Skeletal muscle satellite cell (primary cell): ENCODE results near the gene PCED1B.

Experiments used
- H3K27me3 ChIP-seq: 2 replicates; pipeline ENCODE4 v1.7.0; 2013; ENCODE audit warnings: low read length; ENCODE audit not compliant: control insufficient read depth, insufficient read depth
- H3K36me3 ChIP-seq: 2 replicates; pipeline ENCODE4 v1.7.0; 2013; ENCODE audit warnings: mild to moderate bottlenecking, control low read depth, low read length; ENCODE audit not compliant: insufficient read depth
- H3K4me1 ChIP-seq: 2 replicates; pipeline ENCODE4 v1.7.0; 2013; ENCODE audit warnings: low read length; ENCODE audit not compliant: control insufficient read depth, insufficient read depth
- H3K4me2 ChIP-seq: 2 replicates; pipeline ENCODE4 v1.7.0; 2013; ENCODE audit warnings: mild to moderate bottlenecking, low read length
- H3K4me3 ChIP-seq: 2 replicates; pipeline ENCODE4 v1.7.0; 2013; ENCODE audit warnings: low read length
- H3K9ac ChIP-seq: 2 replicates; pipeline ENCODE4 v1.7.0; 2013; ENCODE audit warnings: mild to moderate bottlenecking, low read depth, low read length, moderate library complexity
- H3K9me3 ChIP-seq: replicated peaks from 2 replicates; pipeline ENCODE4 v1.7.0; 2013; ENCODE audit warnings: mild to moderate bottlenecking, control low read depth, low read length

Gene PCED1B

GRCh38 chr12:47264951-47265350 lies 185.5 kb downstream of the PCED1B start:
- H3K36me3 ChIP-seq: no peaks in the 10 kb centered on the region
- H3K4me3 ChIP-seq: no peak overlapping the region
- H3K9me3 ChIP-seq: no peaks in the 10 kb centered on the region
- H3K4me1 ChIP-seq: peaks cover 19% of the 10 kb centered on the region
- H3K27me3 ChIP-seq: no peaks in the 10 kb centered on the region
- no peak overlapping the region for H3K9ac ChIP-seq
- H3K4me2 ChIP-seq: no peak overlapping the region

DNA sequence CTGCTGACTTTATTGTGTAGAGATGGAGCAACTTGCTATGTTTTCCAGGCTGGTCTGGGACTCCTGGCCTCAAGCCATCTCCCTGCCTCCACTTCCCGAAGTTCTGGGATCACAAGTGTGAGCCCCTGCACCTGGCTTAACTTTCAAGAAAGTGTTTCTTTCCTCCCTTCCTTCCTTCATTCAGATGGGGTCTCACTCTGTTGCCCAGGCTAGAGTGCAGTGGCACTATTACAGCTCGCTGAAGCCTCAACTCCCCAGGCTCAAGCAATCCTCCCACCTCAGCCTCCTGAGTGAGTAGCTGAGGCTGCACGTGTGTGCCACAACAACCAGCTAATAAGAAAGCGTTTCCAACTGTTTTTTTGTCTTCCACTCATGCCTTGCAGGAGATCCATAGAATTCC lies 186.0 kb downstream of the PCED1B start:
- no peaks in the 10 kb centered on the region for H3K27me3 ChIP-seq
- H3K4me2 ChIP-seq: no peak overlapping the region
- H3K4me3 ChIP-seq: no peak overlapping the region
- peaks cover 24% of the 10 kb centered on the region for H3K4me1 ChIP-seq
- H3K36me3 ChIP-seq: no peaks in the 10 kb centered on the region
- no peaks in the 10 kb centered on the region for H3K9me3 ChIP-seq
- no peak overlapping the region for H3K9ac ChIP-seq

DNA sequence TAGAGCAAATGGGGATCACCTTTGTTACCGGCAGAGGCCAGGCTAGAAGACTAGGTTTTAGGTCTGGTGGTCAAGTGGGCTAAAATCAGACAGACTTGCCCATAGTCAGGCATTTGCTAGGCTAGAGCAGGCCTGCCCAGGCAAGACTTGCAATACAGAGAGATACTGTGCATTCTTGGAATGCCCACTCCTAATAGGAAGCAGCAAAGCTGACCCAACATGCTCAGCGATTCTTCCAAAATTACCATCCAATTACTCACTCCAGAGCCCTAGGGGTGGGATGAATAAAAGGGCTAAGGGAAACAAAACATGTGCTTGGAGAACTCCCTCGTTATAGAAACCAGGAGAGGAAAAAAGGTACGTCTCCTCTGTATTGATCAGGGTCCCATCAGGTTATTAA lies 188.2 kb downstream of the PCED1B start:
- H3K4me2 ChIP-seq: no peak overlapping the region
- H3K36me3 ChIP-seq: no peaks in the 10 kb centered on the region
- peaks cover 44% of the 10 kb centered on the region for H3K4me1 ChIP-seq
- no peaks in the 10 kb centered on the region for H3K27me3 ChIP-seq
- no peaks in the 10 kb centered on the region for H3K9me3 ChIP-seq
- H3K4me3 ChIP-seq: no peak overlapping the region
- no peak overlapping the region for H3K9ac ChIP-seq

- Histone ChIP-seq H3K9me3 (no peaks in the 10 kb centered on the region), H3K36me3 (no peaks in the 10 kb centered on the region), H3K4me3 (no peak overlapping the region), H3K27me3 (no peaks in the 10 kb centered on the region), H3K9ac (no peak overlapping the region), H3K4me1 (peaks cover 56% of the 10 kb centered on the region), H3K4me2 (no peak overlapping the region)
Observed at GRCh38 chr12:47268501-47269454, 189.4 kb downstream of the PCED1B start.

GRCh38 chr12:47269916-47270315 lies 190.5 kb downstream of the PCED1B start:
- Histone ChIP-seq H3K9ac (peak overlapping the region; percentile 56), H3K9me3 (no peaks in the 10 kb centered on the region), H3K4me3 (no peak overlapping the region), H3K27me3 (no peaks in the 10 kb centered on the region), H3K4me1 (peaks cover 56% of the 10 kb centered on the region), H3K4me2 (no peak overlapping the region), H3K36me3 (no peaks in the 10 kb centered on the region)

GRCh38 chr12:47270782-47271664 lies 191.6 kb downstream of the PCED1B start:
- Histone ChIP-seq H3K9ac (peak overlapping the region; percentile 83), H3K9me3 (no peaks in the 10 kb centered on the region), H3K4me2 (peak overlapping the region; percentile 69), H3K27me3 (no peaks in the 10 kb centered on the region), H3K36me3 (no peaks in the 10 kb centered on the region), H3K4me3 (peak overlapping the region; percentile 48), H3K4me1 (peaks cover 56% of the 10 kb centered on the region)

GRCh38 chr12:47271800-47272239 lies 192.4 kb downstream of the PCED1B start:
- Histone ChIP-seq H3K36me3 (no peaks in the 10 kb centered on the region), H3K4me1 (peaks cover 63% of the 10 kb centered on the region), H3K9me3 (no peaks in the 10 kb centered on the region), H3K27me3 (no peaks in the 10 kb centered on the region), H3K9ac (peak overlapping the region; percentile 76), H3K4me2 (peak overlapping the region; percentile 57), H3K4me3 (no peak overlapping the region)

- peak overlapping the region; percentile 76 for H3K9ac ChIP-seq
- no peaks in the 10 kb centered on the region for H3K27me3 ChIP-seq
- H3K36me3 ChIP-seq: no peaks in the 10 kb centered on the region
- peaks cover 67% of the 10 kb centered on the region for H3K4me1 ChIP-seq
- no peak overlapping the region for H3K4me3 ChIP-seq
- peak overlapping the region; percentile 57 for H3K4me2 ChIP-seq
- no peaks in the 10 kb centered on the region for H3K9me3 ChIP-seq
Observed at GRCh38 chr12:47272412-47273190, 193.2 kb downstream of the PCED1B start.

DNA sequence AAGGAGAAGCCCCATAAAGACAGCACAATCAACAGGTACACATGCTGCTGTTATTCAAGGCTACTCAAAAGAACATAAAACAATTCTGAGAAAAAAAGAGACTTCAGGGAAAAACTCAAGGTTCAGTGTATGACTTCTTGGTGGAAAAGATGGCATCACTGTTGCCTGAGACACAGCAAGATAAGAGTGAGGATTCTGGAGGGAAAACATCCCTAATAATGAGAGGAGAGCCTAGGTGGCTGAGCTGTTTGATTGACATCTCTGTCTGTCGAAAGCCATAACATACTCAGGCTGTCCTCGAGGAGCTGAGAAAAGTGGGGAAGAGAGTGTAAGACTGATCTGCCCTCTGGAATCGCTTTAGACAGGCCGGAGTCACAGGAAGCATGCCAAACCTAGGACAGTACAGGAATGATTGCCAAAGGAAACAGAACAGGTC lies 193.8 kb downstream of the PCED1B start:
- no peak overlapping the region for H3K4me3 ChIP-seq
- no peaks in the 10 kb centered on the region for H3K27me3 ChIP-seq
- H3K4me2 ChIP-seq: no peak overlapping the region
- peaks cover 70% of the 10 kb centered on the region for H3K4me1 ChIP-seq
- no peaks in the 10 kb centered on the region for H3K9me3 ChIP-seq
- peak overlapping the region; percentile 76 for H3K9ac ChIP-seq
- H3K36me3 ChIP-seq: no peaks in the 10 kb centered on the region

DNA sequence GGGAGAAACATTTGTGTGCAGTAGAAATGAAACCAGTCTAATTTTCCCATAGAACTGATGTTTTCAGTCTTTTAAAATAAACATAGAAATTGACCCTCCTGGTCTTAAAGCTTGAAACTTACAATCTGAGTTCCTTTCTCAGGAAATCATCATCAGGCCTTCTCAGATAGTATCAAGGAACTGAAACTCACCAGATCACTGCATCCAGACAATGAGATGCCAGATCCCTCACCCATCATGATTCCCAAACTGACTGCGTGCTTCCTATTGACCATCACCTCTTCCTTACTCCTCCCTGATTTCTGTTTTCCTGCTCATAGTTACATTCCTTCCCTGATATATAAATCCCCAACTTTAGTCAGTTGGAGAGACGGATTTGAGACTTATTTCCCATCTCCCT lies 195.3 kb downstream of the PCED1B start:
- Histone ChIP-seq H3K9me3 (no peaks in the 10 kb centered on the region), H3K4me3 (no peak overlapping the region), H3K9ac (no peak overlapping the region), H3K27me3 (no peaks in the 10 kb centered on the region), H3K36me3 (no peaks in the 10 kb centered on the region), H3K4me2 (no peak overlapping the region), H3K4me1 (peaks cover 67% of the 10 kb centered on the region)

DNA sequence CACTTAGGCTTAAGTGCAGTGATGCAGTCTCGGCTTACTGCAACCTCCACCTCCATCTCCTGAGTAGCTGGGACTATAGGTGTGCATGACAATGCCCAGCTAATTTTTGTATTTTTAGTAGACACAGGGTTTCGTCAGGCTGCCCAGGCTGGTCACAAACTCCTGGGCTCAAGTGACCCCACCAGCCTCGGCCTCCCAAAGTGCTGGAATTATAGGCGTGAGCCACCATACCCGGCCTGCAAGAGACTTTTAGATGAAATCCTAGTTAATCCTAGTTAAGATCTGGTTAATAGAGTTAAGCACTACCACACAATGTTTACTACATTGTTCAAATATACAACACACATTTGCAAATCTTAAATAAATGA lies 196.8 kb downstream of the PCED1B start:
- Histone ChIP-seq H3K9me3 (no peaks in the 10 kb centered on the region), H3K4me3 (no peak overlapping the region), H3K36me3 (no peaks in the 10 kb centered on the region), H3K4me2 (no peak overlapping the region), H3K4me1 (peaks cover 60% of the 10 kb centered on the region), H3K9ac (peak overlapping the region; percentile 18), H3K27me3 (no peaks in the 10 kb centered on the region)
